Vagina (tissue), 2 donors: ENCODE results near the gene RGR. TPM values are rescaled to one million over a fixed set of nuclear protein-coding genes. Genes with fewer than 3 reads are reported as not detected.

Experiments used
- DNase-seq, 2 donors: peaks; one replicate each; pipeline ENCODE4 v3.0.0-alpha.2; 2017; ENCODE audit errors: extremely low spot score in 2 of 2
- H3K27ac ChIP-seq: fragments of 200-600 bp; sonication (generic); one replicate; pipeline ENCODE4 v1.5.1; 2019
- H3K27me3 ChIP-seq: fragments of 200-600 bp; sonication (generic); one replicate; pipeline ENCODE4 v1.5.1; 2019
- H3K36me3 ChIP-seq, 2 donors: fragments of 200-600 bp; sonication (generic); one replicate each; pipeline ENCODE4 v1.5.1; 2017 to 2019
- H3K4me1 ChIP-seq: fragments of 200-600 bp; sonication (generic); one replicate; pipeline ENCODE4 v1.5.1; 2019
- H3K4me3 ChIP-seq, 2 donors: fragments of 200-600 bp; sonication (generic); 1 replicate in 1 of 2; 2 replicates in 1 of 2; pipeline ENCODE4 v1.5.1; 2016 to 2019
- H3K9me3 ChIP-seq: fragments of 200-600 bp; sonication (generic); one replicate; pipeline ENCODE4 v1.5.1; 2019
- POLR2A ChIP-seq, 2 donors: fragments of 450-650 bp; IDR thresholded peaks; one replicate each; pipeline ENCODE4 v1.6.1; 2017; ENCODE audit warnings: antibody characterized with exemption in 2 of 2, mild to moderate bottlenecking in 2 of 2, moderate library complexity in 2 of 2
- POLR2AphosphoS5 ChIP-seq, 2 donors: sonication (generic); formaldehyde crosslinking; IDR thresholded peaks; one replicate each; pipeline ENCODE4 v1.9.0; 2017; ENCODE audit warnings: antibody characterized with exemption in 2 of 2, mild to moderate bottlenecking in 2 of 2, low read depth in 1 of 2; ENCODE audit not compliant: insufficient read depth in 1 of 2
- intact Hi-C: fragments of 100-400 bp; cut with DNase I; formaldehyde crosslinking; loops from one replicate; pipeline ENCODE4 v1.15.1; 2023
- total RNA-seq: library from RNA; depleted of rRNA; stranded (reverse); fragments of >200 nt; gene quantifications from one replicate; pipeline ENCODE4 v1.2.3, GENCODE V29; 2016
- TF ChIP-seq, protein P1 (sequence below), 3 experiments: fragments of 450-650 bp in 2 of 3; fragments of 200-600 bp in 1 of 3; sonication (generic) in 1 of 3; IDR thresholded peaks; one replicate each; pipeline ENCODE4 v1.5.1; 2017 to 2019; ENCODE audit warnings: antibody characterized with exemption in 3 of 3, mild to moderate bottlenecking in 2 of 3, moderate library complexity in 2 of 3

RGR gene
- total RNA-seq, 1 donor from 2014 or later, result not detected

DNA sequence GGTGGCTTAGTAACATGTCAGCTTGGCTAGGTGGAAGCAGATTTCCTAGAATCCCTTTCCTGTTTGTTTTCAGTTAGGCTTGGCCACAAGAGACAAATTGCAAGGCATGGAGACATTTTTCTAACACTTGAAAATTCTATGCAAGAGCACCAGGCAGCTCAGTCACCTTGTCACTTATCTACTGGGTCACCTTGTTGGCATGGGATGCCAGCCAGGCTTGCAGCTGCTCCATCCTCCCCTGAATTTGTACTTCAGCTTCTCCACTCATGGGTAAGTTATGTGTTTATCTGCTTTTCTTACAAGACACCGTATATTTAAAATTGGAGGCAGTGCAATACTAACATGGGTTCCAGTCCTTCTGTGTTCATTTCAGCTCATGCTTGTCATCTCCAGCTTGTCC is 43.3 kb downstream of the RGR start:
- intact Hi-C loops, result no loop called here

DNA sequence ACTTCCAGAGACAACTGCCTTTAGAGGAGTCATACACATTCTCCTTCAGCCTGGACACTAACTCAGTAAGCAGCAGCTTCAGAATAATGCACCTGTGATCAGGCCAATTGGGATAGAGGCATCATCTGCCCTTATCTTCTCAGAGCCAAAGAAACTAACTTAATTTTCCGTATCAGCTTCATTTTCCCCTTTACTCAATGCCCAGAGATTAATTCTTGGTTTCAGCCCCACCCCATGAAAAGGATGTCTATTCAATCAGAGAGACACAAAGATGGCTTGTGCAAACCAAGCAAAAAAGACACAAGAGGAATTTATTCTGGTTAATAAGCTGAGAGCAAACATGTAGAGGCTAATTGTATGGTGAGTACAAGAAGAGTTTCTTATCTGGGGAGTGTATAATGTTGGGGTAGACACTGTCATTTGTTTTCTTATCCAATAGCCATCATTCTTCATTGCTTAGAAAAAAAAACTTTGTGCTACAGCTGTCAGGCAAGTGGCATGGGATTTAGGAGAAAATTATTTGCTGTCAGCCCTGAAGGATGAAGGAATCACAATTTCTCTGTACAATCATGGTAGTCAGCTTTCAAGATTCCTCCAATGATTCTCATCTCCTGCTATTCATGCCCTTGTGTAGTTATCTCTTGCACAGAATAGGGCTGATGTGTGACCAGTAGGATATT is 44.8 kb downstream of the RGR start:
- no peaks in the 10 kb centered on the region for H3K4me1 ChIP-seq
- H3K27me3 ChIP-seq, result no peaks in the 10 kb centered on the region
- intact Hi-C loops, result no loop called here
- TF ChIP-seq POLR2AphosphoS5 (IDR thresholded peaks at IDR 0.05; ENCODE audit: insufficient read depth in 1 of 2, low read depth in 1 of 2) (no peak), POLR2A (IDR thresholded peaks at IDR 0.05) (no peak)
- TF ChIP-seq, protein P1, sequence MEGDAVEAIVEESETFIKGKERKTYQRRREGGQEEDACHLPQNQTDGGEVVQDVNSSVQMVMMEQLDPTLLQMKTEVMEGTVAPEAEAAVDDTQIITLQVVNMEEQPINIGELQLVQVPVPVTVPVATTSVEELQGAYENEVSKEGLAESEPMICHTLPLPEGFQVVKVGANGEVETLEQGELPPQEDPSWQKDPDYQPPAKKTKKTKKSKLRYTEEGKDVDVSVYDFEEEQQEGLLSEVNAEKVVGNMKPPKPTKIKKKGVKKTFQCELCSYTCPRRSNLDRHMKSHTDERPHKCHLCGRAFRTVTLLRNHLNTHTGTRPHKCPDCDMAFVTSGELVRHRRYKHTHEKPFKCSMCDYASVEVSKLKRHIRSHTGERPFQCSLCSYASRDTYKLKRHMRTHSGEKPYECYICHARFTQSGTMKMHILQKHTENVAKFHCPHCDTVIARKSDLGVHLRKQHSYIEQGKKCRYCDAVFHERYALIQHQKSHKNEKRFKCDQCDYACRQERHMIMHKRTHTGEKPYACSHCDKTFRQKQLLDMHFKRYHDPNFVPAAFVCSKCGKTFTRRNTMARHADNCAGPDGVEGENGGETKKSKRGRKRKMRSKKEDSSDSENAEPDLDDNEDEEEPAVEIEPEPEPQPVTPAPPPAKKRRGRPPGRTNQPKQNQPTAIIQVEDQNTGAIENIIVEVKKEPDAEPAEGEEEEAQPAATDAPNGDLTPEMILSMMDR (IDR thresholded peaks at IDR 0.05), result no peak
- H3K27ac ChIP-seq, result no peak overlapping the region
- no peaks in the 10 kb centered on the region for H3K9me3 ChIP-seq
- no peaks in the 10 kb centered on the region for H3K36me3 ChIP-seq
- no peak for DNase-seq
- no peak overlapping the region for H3K4me3 ChIP-seq

More for the DNA sequence above, 43.3 kb downstream of the RGR start:
- H3K27me3 ChIP-seq, result no peaks in the 10 kb centered on the region
- no peak overlapping the region for H3K4me3 ChIP-seq
- H3K36me3 ChIP-seq, result no peaks in the 10 kb centered on the region
- no peaks in the 10 kb centered on the region for H3K9me3 ChIP-seq
- DNase-seq, result no peak
- H3K27ac ChIP-seq, result no peak overlapping the region
- TF ChIP-seq POLR2A (IDR thresholded peaks at IDR 0.05) (no peak), POLR2AphosphoS5 (IDR thresholded peaks at IDR 0.05; ENCODE audit: insufficient read depth in 1 of 2, low read depth in 1 of 2) (no peak)
- TF ChIP-seq, protein P1 (IDR thresholded peaks at IDR 0.05), result no peak
- no peaks in the 10 kb centered on the region for H3K4me1 ChIP-seq

DNA sequence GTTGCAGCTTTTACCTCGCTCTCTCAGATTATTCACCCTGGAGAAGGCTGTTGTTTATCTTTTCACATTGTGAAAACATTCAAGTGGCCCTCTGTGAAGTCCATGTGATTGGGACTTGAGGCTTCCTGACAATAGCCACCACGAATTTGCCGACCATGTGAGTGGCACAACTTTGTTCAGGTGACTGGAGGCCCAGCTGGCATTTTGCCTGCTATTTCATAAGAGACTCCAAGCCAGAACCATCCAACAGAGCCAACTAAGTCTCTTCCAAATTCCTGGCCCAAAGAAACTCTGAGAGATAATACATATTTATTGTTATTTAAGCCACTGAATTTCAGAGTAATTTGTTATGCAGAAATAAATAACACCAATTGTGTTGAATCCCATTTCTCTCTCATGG is 45.4 kb downstream of the RGR start:
- intact Hi-C loops, result no loop called here
- Histone ChIP-seq H3K4me1 (no peaks in the 10 kb centered on the region), H3K27ac (no peak overlapping the region), H3K4me3 (no peak overlapping the region), H3K9me3 (no peaks in the 10 kb centered on the region), H3K27me3 (no peaks in the 10 kb centered on the region), H3K36me3 (no peaks in the 10 kb centered on the region)
- DNase-seq, result no peak
- TF ChIP-seq, protein P1 (IDR thresholded peaks at IDR 0.05), result no peak
- TF ChIP-seq POLR2AphosphoS5 (IDR thresholded peaks at IDR 0.05; ENCODE audit: insufficient read depth in 1 of 2, low read depth in 1 of 2), result no peak
- TF ChIP-seq POLR2A (IDR thresholded peaks at IDR 0.05), result no peak

DNA sequence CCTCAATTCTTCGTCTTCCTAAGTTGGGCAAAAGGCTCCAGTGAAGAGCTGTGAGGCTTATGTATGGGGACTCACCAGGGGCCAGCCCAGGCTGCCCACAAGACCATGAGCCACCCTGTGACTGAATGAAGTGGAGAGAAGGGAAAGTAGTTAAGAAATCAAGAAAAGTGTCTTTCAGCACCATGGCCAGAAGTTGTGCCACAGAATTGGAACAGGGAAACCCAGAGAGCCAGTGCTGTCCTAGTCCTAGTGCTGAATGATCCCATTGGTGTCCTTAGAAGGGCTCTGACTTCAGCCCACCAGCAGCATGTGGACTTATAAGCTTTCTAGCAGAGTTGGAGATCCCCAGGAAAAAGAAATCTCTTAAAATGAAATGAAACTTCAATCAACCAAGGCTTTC is 46.5 kb downstream of the RGR start:
- H3K27ac ChIP-seq, result no peak overlapping the region
- DNase-seq, result no peak
- H3K4me1 ChIP-seq, result no peaks in the 10 kb centered on the region
- no peaks in the 10 kb centered on the region for H3K36me3 ChIP-seq
- intact Hi-C loops, result no loop called here
- no peak overlapping the region for H3K4me3 ChIP-seq
- H3K9me3 ChIP-seq, result no peaks in the 10 kb centered on the region
- TF ChIP-seq POLR2AphosphoS5 (IDR thresholded peaks at IDR 0.05; ENCODE audit: insufficient read depth in 1 of 2, low read depth in 1 of 2) (no peak), POLR2A (IDR thresholded peaks at IDR 0.05) (no peak)
- TF ChIP-seq, protein P1 (IDR thresholded peaks at IDR 0.05), result no peak
- H3K27me3 ChIP-seq, result no peaks in the 10 kb centered on the region

DNA sequence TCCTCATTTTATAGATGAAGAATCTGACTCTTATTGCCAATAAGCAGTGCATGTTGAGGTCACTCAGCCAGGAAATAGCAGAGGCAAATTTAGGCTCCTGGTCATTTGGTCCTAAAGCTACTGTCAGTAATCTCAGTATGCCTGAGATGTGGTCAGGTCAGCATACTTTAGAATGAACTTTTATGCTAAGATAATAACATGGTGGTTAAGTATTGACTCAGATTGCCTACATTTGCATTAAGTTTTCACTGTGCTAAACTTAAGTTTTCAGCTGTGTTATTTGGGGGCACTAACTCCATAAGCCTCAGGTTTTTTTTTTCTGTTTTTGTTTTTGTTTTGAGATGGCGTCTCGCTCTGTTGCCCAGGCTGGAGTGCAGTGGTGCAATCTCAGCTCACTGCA is 47.6 kb downstream of the RGR start:
- Histone ChIP-seq H3K4me1 (no peaks in the 10 kb centered on the region), H3K27me3 (no peaks in the 10 kb centered on the region), H3K27ac (no peak overlapping the region), H3K36me3 (no peaks in the 10 kb centered on the region), H3K4me3 (no peak overlapping the region), H3K9me3 (no peaks in the 10 kb centered on the region)
- intact Hi-C loops, result no loop called here
- TF ChIP-seq, protein P1 (IDR thresholded peaks at IDR 0.05), result no peak
- no peak for TF ChIP-seq POLR2AphosphoS5 (IDR thresholded peaks at IDR 0.05; ENCODE audit: insufficient read depth in 1 of 2, low read depth in 1 of 2)
- TF ChIP-seq POLR2A (IDR thresholded peaks at IDR 0.05), result no peak
- DNase-seq, result no peak
